Left colon (tissue), 2 donors: Measurements from ENCODE around the gene PDLIM1. TPM values are rescaled to one million over a fixed set of nuclear protein-coding genes. Genes with fewer than 3 reads are reported as not detected.

Experiments
- ATAC-seq: fragments of 200-7000 bp; cut with Tn5 transposase; one replicate; pipeline ENCODE4 v1.9.1; 2020; ENCODE audit warnings: mild to moderate bottlenecking, moderate library complexity
- DNase-seq, 2 donors: peaks; one replicate each; pipeline ENCODE4 v3.0.0-alpha.2; 2020
- intact Hi-C, 2 donors: fragments of 100-400 bp; cut with DNase I in 1 of 2; cut with micrococcal nuclease in 1 of 2; formaldehyde crosslinking; loops; one replicate each; pipeline versions ENCODE4 v1.11.2 to v1.14.0; 2022; cut with DNase I, micrococcal nuclease
- total RNA-seq, 2 donors: library from RNA; stranded (reverse); fragmentation: NEBNext Ultra II Directional; extraction: Animal tissue kit (Norgen Biotek cat#: 25700); gene quantifications; one replicate each; pipeline ENCODE4 v1.2.1, GENCODE V29; 2021
- donor health status: DM: no; HTN: no; CAD: no.
- donor health status: DM: yes; HTN: yes; CAD: no.

The PDLIM1 gene
- total RNA-seq, 2 donors from 2014 or later: 342 to 417 TPM

GRCh38 chr10:95276367-95277200 lies 14.2 kb downstream of the PDLIM1 start:
- DNase-seq: peak in 1 of 2 donors; percentile 80
- ATAC-seq: peak; percentile 87

GRCh38 chr10:95275726-95276366 lies 15.0 kb downstream of the PDLIM1 start:
- ATAC-seq (peak; percentile 11), DNase-seq (no peak)
- intact Hi-C loops: no loop called here

More at GRCh38 chr10:95276367-95277200, 14.2 kb downstream of the PDLIM1 start:
- intact Hi-C loops: no loop called here

- ATAC-seq: peak; percentile 57
- intact Hi-C loops: no loop called here
Observed at GRCh38 chr10:95273393-95274312, 17.1 kb downstream of the PDLIM1 start.

GRCh38 chr10:95268438-95268837 lies 22.4 kb downstream of the PDLIM1 start:
- DNase-seq (no peak), ATAC-seq (no peak)
- intact Hi-C loops: no loop called here

More at GRCh38 chr10:95273393-95274312, 17.1 kb downstream of the PDLIM1 start:
- DNase-seq: peak in 1 of 2 donors; percentile 79

- no peak for DNase-seq
- peak; percentile 57 for ATAC-seq
- intact Hi-C loops: no loop called here
Observed at GRCh38 chr10:95267251-95267650, 23.6 kb downstream of the PDLIM1 start.

GRCh38 chr10:95266674-95267095 lies 24.1 kb downstream of the PDLIM1 start:
- ATAC-seq (peak; percentile 92), DNase-seq (no peak)
- intact Hi-C loops: no loop called here

- DNase-seq (no peak), ATAC-seq (no peak)
- intact Hi-C loops: no loop called here
Observed at GRCh38 chr10:95265572-95265971, 25.2 kb downstream of the PDLIM1 start.

- DNase-seq (no peak), ATAC-seq (peak; percentile 19)
- intact Hi-C loops: no loop called here
Observed at GRCh38 chr10:95264227-95265051, 26.4 kb downstream of the PDLIM1 start.

GRCh38 chr10:95263864-95264226 lies 27.0 kb downstream of the PDLIM1 start:
- no peak for ATAC-seq
- no peak for DNase-seq
- intact Hi-C loops: no loop called here

GRCh38 chr10:95262763-95263518 lies 27.9 kb downstream of the PDLIM1 start:
- ATAC-seq: no peak
- no peak for DNase-seq
- intact Hi-C loops: no loop called here

GRCh38 chr10:95261926-95262325 lies 28.9 kb downstream of the PDLIM1 start:
- ATAC-seq (no peak), DNase-seq (no peak)
- intact Hi-C loops: no loop called here

GRCh38 chr10:95260909-95261552 lies 29.8 kb downstream of the PDLIM1 start:
- intact Hi-C loops: no loop called here
- DNase-seq (no peak), ATAC-seq (no peak)

GRCh38 chr10:95260397-95260881 lies 30.4 kb downstream of the PDLIM1 start:
- intact Hi-C loops: no loop called here
- DNase-seq: no peak
- ATAC-seq: no peak

- intact Hi-C loops: no loop called here
- ATAC-seq (no peak), DNase-seq (no peak)
Observed at GRCh38 chr10:95257849-95258248, 33.0 kb downstream of the PDLIM1 start.

- intact Hi-C loops: no loop called here
- no peak for DNase-seq
- no peak for ATAC-seq
Observed at GRCh38 chr10:95256268-95256667, 34.5 kb downstream of the PDLIM1 start.

GRCh38 chr10:95254629-95255028 lies 36.2 kb downstream of the PDLIM1 start:
- DNase-seq: no peak
- no peak for ATAC-seq
- intact Hi-C loops: no loop called here

GRCh38 chr10:95253686-95254085 lies 37.1 kb downstream of the PDLIM1 start:
- DNase-seq (no peak), ATAC-seq (no peak)
- intact Hi-C loops: no loop called here
